Inflammatory macrophage treated with lipopolysaccharide for 4 hours (primary cell): ENCODE measurements around the gene ITPR2.
"Not testable (repeated sequence)": the region's sequence is repeated elsewhere in the genome, so short reads cannot be mapped to it uniquely, and the experiment has no call there.

Experiments
- DNase-seq: peaks from one replicate; pipeline ENCODE4 v3.0.0-alpha.2; 2020

ITPR2 gene

GRCh38 chr12:26832822-26833742 is at the start of gene ITPR2:
Gene ITPR2 (minus strand): TSS chr12:26833194. CDS start chr12:26832781, 413 bp downstream.
- peak; percentile 92 for DNase-seq

GRCh38 chr12:26880625-26881024 is 47.6 kb upstream of the ITPR2 start:
- DNase-seq: no peak

DNA sequence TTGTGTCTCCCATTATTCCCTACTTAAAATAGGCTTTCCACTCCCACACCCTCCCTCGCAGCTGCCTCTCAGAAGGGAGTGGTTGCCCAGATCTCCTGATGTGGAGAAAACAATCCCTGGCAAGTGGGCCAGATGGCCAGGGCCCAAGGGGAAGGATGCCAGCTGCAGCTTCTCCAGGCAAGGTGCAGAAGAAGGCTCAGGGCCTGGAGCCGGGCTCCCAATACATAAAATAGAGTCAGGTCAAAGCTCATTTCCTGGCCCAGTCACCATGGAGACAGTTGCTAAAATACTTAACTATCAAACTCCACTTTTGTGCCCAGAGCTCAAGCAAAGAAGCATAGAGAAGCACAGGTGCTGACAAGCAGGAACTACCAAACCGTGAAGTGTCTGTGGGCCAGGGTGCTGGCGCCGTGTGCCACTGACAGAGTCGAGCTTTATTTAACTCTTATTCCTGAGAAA is 45.7 kb upstream of the ITPR2 start:
- DNase-seq: no peak

- peak; percentile 49 for DNase-seq
Measured at GRCh38 chr12:26874501-26875296, 41.7 kb upstream of the ITPR2 start.

GRCh38 chr12:26872625-26873024 is 39.6 kb upstream of the ITPR2 start:
- DNase-seq: no peak

DNA sequence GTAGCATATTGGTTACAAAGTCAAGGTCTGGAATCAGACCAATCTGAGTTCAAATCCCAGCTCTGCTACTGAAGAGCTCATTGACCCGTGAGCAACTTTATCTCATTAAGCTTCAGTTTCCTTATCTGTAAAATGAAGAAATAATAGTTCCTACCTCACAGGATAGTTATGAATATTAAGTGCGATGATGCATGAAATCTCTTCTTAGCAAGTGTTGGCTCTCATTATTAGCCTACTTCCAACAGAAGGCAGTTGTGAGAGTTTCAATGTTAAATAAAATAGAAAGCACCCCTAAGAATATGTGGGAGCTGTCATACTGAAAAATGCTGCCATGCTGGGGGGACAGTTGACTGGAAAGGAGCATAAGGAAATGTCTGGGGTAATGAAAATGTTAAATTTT is 39.0 kb upstream of the ITPR2 start:
- DNase-seq: no peak

- no peak for DNase-seq
Measured at GRCh38 chr12:26870491-26871419, 37.8 kb upstream of the ITPR2 start.

DNA sequence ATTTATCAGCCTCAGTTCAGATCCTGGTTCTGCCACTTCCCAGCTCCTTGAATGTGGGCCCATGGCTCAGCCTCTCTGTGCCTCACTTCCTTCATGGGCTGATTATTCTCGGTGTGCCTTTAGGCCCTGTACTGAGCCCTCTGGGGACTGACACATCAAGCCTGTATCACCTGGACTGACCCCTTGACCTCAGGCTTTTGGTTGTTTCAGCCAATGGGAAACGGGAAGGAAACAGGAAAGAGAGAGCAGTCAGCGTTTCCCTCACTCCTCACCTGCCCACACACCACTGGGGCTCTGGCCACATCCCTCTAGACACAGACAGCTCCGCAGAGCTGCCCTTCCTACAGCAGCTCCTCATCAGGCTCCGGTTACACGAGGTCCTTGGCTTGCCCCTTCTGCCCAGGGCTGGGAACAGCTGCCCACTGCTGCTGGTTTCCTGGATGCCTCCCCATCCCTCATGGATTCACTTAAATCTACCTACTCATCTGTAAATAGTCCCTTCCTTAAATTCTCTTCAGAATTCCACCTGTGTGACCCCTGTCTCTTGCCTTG is 37.0 kb upstream of the ITPR2 start:
- DNase-seq: no peak

DNA sequence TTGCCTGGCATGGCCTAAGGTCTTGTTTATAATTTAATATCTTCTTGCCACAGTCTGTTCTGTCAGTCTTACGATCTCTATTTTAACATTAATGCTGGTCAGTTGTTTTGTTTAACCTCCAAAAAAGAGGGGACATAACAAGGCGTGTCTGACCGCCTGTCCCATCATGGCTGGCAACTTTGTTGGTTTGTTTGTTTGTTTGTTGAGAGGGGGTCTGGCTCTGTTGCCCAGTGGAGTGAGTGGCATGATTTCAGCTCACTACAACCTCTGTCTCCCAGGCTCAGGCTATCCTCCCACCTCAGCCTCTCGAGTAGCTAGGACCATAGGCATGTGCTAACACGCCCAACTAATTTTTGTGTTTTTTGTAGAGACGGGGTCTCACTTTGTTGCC is 36.1 kb upstream of the ITPR2 start:
- DNase-seq: no peak

DNA sequence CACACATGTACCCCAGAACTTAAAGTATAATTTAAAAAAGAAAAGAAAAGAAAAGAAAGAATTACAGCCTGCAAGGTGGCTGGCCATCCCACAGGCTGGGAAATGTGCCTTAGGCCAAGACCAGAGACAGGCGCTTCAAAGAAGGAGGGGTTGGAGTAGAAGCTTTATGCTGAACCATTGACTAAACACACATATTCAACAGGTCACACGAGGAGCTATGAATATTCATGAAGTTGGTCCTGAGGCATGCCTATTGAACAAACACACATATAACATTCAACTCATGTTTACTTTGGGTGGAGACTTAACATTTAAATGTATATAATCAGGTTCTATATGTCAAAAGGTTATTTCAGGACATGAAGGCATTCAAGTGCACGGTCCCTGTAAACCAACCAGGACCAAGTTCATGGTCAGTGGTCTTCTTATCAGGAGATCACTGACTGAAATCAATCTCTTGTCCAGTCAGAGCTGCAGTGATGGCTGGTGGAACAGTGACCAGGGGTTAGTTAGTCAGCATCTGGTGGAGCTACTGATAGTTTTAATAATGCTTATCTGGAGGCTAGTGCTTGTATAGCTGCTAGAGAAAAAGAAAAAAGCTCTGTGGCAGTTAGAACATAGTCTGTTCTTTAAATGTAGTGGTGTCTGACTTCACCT is 35.6 kb upstream of the ITPR2 start:
- no peak for DNase-seq

GRCh38 chr12:26867080-26867479 is 34.1 kb upstream of the ITPR2 start:
- DNase-seq: peak; percentile 14

DNA sequence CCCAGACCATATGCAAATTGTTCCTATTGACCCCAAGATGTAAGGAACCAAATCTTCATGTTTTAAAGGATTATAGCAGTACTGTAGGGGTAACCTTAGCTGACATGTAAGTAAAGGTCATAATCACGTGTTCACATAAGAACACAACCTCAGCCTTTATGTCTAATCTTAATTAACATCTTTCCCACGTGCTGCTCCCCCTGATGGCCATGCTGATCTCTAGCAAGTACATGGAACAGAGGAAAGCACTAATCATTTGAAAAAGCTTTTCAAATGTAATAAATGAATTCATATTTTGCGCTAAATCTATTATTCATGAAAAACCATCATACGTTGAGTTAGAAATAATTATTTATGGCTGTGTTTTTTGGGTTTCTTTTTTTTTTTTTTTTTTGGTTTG is 30.5 kb upstream of the ITPR2 start:
- DNase-seq: no peak

DNA sequence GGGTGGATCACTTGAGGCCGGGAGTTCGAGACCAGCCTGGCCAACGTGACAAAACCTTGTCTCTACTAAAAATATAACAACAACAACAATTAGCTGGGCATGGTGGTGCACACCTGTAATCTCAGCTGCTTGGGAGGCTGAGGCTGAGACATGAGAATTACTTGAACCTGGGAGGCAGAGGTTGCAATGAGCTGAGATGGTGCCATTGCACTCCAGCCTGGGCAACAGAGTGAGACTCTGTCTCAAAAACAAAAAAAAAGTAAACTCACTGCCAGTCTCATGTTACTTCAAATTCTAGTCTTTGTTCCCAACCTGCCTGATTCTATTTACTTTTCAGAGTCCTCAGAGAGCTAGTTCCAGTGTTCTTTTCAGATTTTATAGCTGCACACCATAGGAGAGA is 29.8 kb upstream of the ITPR2 start:
- not testable (repeated sequence) for DNase-seq

- no peak for DNase-seq
Measured at GRCh38 chr12:26861690-26862089, 28.7 kb upstream of the ITPR2 start.

- no peak for DNase-seq
Measured at GRCh38 chr12:26857465-26858176, 24.6 kb upstream of the ITPR2 start.

GRCh38 chr12:26855337-26855736 is 22.3 kb upstream of the ITPR2 start:
- DNase-seq: no peak

DNA sequence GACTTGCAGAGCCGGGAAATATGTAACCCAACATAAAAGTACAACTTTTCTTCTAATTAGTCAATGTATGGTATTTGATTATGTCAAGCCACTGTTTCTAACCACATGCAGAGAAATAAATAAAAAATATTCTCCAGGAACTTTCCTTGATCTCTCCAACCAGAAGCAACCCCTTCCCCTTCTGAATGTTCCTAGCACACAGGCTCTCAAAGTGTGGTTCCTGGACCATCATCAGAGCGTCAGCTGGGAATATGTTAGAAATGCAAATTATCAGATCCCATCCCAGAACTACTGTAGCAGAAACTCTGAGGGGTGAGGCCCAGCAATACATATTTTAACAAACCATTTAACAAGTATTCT is 21.0 kb upstream of the ITPR2 start:
- no peak for DNase-seq

DNA sequence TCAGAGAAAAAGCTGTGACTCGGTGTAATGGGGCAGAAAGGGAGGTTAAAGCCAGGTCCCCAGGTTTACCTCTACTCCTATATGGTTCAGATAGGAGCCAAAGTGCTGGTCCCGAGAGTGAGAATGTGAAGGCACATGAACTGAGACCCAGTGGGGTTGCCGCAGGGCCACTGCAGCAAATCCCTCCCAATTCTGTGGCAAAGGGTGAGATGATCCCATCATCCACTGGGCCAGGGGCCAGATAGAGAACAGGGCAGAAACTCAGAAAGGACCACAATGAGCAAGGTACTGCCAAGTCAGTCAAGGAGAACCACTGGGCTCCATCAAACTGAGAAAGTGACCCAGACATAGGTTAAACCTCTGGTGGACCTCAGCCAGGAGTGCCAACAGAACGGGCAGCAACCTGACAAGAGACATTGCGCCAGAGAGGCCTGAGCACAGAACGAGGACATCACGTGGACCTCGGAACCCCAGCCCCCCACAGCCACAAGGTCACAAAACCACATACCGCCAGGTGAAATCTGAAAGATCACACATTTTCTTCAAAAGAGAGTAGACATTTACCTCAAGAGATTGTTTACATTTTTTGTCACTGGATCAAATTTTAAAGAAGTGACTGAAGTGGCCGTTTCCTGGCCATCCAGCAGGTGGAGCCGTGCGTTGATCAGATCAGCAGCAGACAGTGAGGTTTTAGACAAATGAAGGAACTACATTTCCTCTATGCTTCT is 20.5 kb upstream of the ITPR2 start:
- DNase-seq: peak; percentile 70

DNA sequence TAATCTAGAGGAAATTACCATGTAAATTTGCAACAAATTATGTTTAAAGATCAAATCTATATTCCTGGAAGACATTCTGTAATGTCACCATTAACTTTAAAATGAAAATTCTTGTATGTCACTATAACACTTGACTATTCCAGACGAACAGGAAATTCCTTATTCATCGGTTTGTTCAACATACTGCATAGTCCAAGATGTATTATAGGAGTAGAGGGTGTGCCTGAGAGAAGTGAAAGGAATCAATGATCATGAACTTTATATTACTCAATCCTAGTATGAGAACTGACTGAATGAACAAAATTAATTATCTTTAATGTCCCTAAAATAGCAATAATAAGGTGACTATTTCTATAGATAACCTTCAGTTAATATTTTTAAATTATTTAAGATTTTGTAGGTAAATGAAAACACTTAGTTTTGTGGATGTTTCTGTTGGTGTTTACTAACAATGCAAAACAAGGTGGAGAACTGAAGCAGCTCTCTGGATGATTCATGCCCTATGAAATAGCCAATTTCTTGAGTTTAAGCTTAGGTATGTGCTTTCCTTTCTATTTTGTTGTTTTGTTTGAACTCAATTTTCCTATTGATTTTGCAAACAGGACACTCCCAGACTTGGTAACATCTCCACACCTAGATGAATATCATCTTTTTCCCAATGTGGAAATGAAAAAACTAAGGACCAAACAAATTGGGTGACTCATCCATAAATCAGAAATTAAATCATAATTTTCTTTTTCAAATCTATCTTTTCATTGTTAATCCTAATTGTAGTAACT is 18.2 kb upstream of the ITPR2 start:
- DNase-seq: no peak
